ENCODE measurements around the gene RFX7. TPM values are rescaled to one million over a fixed set of nuclear protein-coding genes. Genes with fewer than 3 reads are reported as not detected.

The RFX7 gene
- total and polyA plus RNA-seq, 2 of the 8 experiments (the other 6 are each of a cell fraction or from before 2014, with no cell fraction given) = 10.4 to 40.9 TPM

- no peak overlapping the region for H4K8ac ChIP-seq (ENCODE audit: extremely low read depth, insufficient read depth, low read length)
- H2BK15ac ChIP-seq (ENCODE audit: low read length) = no peak overlapping the region
- CTCF ChIA-PET (ENCODE audit: partially characterized antibody) = no interaction called here
- no peak overlapping the region for H2AK5ac ChIP-seq (ENCODE audit: low read depth, low read length)
- H3K4ac ChIP-seq (replicated peaks; ENCODE audit: insufficient read length, low read depth, low read length) = no peak overlapping the region
- no peak overlapping the region for H2BK120ac ChIP-seq (replicated peaks; ENCODE audit: low read depth, low read length)
- no peak overlapping the region for H2AFZ ChIP-seq (ENCODE audit: low read length)
- H3K4me2 ChIP-seq (ENCODE audit: insufficient read depth in 1 of 2, low read depth in 2 of 2, low read length in 2 of 2) = peak overlapping the region in 1 of 2 experiments; percentile 36; a peak in 2 of 4 replicates
- no peak overlapping the region for H2BK12ac ChIP-seq (ENCODE audit: low read depth, low read length)
- H2BK5ac ChIP-seq (ENCODE audit: low read depth, low read length) = no peak overlapping the region
- H4K20me1 ChIP-seq (replicated peaks in 1 of 2; ENCODE audit: control insufficient read depth in 1 of 2, insufficient read depth in 2 of 2, low read length in 2 of 2) = peaks cover 1 to 2% of the 10 kb centered on the region in 2 experiments
- no peak overlapping the region for H3K27ac ChIP-seq (ENCODE audit: low read depth, low read length)
- H2BK20ac ChIP-seq (ENCODE audit: low read length) = no peak overlapping the region
- H4K5ac ChIP-seq (ENCODE audit: insufficient read length, low read depth, low read length) = no peak overlapping the region
- 0 out of 8 replicates have a peak overlapping the region, but pooled peaks of 1 of the 4 experiments have one; percentile 14 for H3K4me3 ChIP-seq (ENCODE audit: extremely low read depth in 1 of 4, insufficient read depth in 2 of 4, low read depth in 3 of 4, low read length in 4 of 4)
- TF ChIP-seq SP2 (IDR thresholded peaks at IDR 0.05; ENCODE audit: low read length) (no peak), SRF (IDR thresholded peaks at IDR 0.05; ENCODE audit: low read depth, low read length) (no peak), BCL11A (IDR thresholded peaks at IDR 0.05; ENCODE audit: low read depth in 2 of 2, low read length in 2 of 2) (no peak), E2F6 (IDR thresholded peaks at IDR 0.05) (no peak), CREB1 (IDR thresholded peaks at IDR 0.05) (no peak)
- no peak overlapping the region for H3K9ac ChIP-seq (replicated peaks in 1 of 4; ENCODE audit: extremely low read depth in 1 of 4, low read depth in 3 of 4, low read length in 3 of 4)
- no peak overlapping the region for H3K56ac ChIP-seq (replicated peaks; ENCODE audit: insufficient read length, low read depth, low read length)
- peaks cover 0 to 93% of the 10 kb centered on the region in 2 experiments; a peak in 3 of 4 replicates for H3K79me2 ChIP-seq (ENCODE audit: control insufficient read depth in 1 of 2, insufficient read depth in 2 of 2, low read length in 2 of 2)
- 18% methylated on average over 1 of the region's 1 CpG; no CpG with 5 or more reads in 1 of the 2 experiments for WGBS, 2 experiments (ENCODE audit: extremely low coverage in 1 of 2, insufficient coverage in 1 of 2, insufficient read length in 1 of 2, insufficient replicate concordance in 2 of 2, low coverage in 1 of 2, low lambda C conversion rate in 2 of 2, missing lambda C conversion rate in 1 of 2)
- H3K18ac ChIP-seq (ENCODE audit: extremely low read depth, low read length) = no peak overlapping the region
- H4K91ac ChIP-seq (replicated peaks; ENCODE audit: insufficient read length, low read length) = no peak overlapping the region
- no peaks in the 10 kb centered on the region for H3K27me3 ChIP-seq (replicated peaks in 1 of 4; ENCODE audit: control insufficient read depth in 3 of 4, extremely low read depth in 1 of 4, insufficient read depth in 3 of 4, low read length in 3 of 4)
- POLR2A ChIA-PET (ENCODE audit: partially characterized antibody) = interaction anchor here (0.6 to 1.9 kb wide), 5 partner anchors 11 to 29 kb away, joined by 3 to 6 read pairs (median 4); no protein-coding TSS in a partner anchor
- peaks cover 0 to 4% (median 1%) of the 10 kb centered on the region in 4 experiments; a peak in 3 of 7 replicates for H3K4me1 ChIP-seq (replicated peaks in 1 of 4; ENCODE audit: control insufficient read depth in 3 of 4, insufficient read depth in 4 of 4, low read length in 3 of 4)
- H3K23ac ChIP-seq (ENCODE audit: insufficient read length) = no peak overlapping the region
- H3K36me3 ChIP-seq (ENCODE audit: control insufficient read depth in 2 of 4, insufficient read depth in 4 of 4, low read length in 3 of 4) = no peaks in the 10 kb centered on the region; a peak in 1 of 8 replicates
- FAIRE-seq (peak; percentile 78), DNase-seq (ENCODE audit: low read depth in 1 of 2, low spot score in 2 of 2) (no peak)
- H3K14ac ChIP-seq (ENCODE audit: insufficient read length) = no peak overlapping the region
- H3K23me2 ChIP-seq (ENCODE audit: low read depth, low read length) = no peaks in the 10 kb centered on the region
- no peaks in the 10 kb centered on the region for H3K79me1 ChIP-seq (ENCODE audit: low read depth, low read length)
- no peaks in the 10 kb centered on the region; a peak in 1 of 4 replicates for H3K9me3 ChIP-seq (ENCODE audit: insufficient read depth in 2 of 2, low read depth in 1 of 2, low read length in 1 of 2)
These were observed 27.9 kb downstream of the RFX7 start for GRCh38 chr15:56215769-56216168.

Measured in H1 (cell line).